NK-92 treated with Interleukin-12 subunit alpha and Interleukin-12 subunit beta, amount 100 ng/mL, for 24 hours (cell line): ENCODE measurements around the gene CDH5.
"Not testable (repeated sequence)": the region's sequence is repeated elsewhere in the genome, so short reads cannot be mapped to it uniquely, and the experiment has no call there.

Experiments used
- DNase-seq: peaks from one replicate; lab custom pipeline; 2025; lab: John Stamatoyannopoulos, UW

The CDH5 gene, protein sequence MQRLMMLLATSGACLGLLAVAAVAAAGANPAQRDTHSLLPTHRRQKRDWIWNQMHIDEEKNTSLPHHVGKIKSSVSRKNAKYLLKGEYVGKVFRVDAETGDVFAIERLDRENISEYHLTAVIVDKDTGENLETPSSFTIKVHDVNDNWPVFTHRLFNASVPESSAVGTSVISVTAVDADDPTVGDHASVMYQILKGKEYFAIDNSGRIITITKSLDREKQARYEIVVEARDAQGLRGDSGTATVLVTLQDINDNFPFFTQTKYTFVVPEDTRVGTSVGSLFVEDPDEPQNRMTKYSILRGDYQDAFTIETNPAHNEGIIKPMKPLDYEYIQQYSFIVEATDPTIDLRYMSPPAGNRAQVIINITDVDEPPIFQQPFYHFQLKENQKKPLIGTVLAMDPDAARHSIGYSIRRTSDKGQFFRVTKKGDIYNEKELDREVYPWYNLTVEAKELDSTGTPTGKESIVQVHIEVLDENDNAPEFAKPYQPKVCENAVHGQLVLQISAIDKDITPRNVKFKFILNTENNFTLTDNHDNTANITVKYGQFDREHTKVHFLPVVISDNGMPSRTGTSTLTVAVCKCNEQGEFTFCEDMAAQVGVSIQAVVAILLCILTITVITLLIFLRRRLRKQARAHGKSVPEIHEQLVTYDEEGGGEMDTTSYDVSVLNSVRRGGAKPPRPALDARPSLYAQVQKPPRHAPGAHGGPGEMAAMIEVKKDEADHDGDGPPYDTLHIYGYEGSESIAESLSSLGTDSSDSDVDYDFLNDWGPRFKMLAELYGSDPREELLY

DNA sequence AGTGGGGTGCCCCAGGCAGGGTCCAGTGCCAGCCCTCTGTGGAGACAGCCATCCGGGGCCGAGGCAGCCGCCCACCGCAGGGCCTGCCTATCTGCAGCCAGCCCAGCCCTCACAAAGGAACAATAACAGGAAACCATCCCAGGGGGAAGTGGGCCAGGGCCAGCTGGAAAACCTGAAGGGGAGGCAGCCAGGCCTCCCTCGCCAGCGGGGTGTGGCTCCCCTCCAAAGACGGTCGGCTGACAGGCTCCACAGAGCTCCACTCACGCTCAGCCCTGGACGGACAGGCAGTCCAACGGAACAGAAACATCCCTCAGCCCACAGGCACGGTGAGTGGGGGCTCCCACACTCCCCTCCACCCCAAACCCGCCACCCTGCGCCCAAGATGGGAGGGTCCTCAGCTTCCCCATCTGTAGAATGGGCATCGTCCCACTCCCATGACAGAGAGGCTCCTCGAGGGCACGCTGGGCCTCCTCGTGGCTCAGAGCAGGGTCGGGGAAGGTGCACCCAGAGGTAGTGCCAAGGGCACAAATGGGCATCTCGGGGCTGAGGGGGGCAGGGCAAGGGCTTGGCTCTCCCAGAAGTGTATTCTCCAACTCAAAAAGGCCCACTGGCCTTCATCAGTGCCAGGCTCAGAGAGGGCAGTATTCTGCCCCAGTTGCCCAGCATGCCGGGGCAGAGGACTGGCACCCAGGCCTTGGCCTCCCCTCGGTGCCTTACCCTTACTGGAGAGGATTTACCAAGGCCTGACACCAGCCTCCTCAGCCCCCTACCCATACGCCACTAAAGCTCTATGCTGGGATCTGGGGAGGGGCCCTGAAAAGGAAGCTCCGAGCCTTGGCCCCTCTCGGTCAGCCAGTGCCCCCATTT, at the start of gene CDH5:
Gene CDH5, plus strand, starts transcription at position 259 of the 867 bp plus-strand sequence. CDS start 12,647 bp downstream, outside the sequence.
- no peak for DNase-seq

DNA sequence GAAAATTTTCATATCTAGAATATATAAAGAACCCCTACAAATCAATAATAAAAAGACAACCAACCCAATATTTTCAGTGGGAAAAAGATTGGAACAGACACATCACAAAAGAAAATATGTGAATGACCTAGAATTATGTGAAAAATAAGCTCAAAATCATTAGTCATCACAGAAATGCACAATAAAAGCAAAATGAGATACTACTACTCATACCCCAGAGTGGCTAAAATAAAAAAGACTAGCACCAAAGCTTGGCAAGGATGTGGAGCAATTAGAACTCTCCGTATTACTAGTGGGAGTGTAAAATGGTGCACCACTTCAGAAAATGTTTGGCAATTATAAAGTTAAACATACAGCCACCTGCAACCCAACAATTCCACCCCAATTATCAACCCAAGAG, 48.0 kb upstream of the CDH5 start:
- no peak for DNase-seq

DNA sequence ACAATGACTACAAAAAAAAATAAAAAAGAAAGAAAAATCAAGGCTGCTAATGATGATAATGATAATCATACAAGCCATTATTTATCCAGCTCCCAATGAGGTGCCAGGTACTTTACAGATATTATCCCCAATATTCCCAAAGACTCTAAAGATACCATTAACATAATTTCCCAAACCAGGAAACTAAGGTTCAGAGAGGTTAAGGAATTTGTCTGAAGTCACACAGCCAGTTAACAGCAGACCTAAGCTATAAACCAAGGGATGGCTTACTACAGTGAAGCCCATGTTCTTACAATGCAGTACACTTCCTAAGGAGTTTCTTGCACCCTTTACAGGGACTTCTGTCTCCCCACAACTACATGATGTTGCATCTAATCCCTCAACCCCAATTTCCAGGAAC, 45.7 kb upstream of the CDH5 start:
- no peak for DNase-seq

DNA sequence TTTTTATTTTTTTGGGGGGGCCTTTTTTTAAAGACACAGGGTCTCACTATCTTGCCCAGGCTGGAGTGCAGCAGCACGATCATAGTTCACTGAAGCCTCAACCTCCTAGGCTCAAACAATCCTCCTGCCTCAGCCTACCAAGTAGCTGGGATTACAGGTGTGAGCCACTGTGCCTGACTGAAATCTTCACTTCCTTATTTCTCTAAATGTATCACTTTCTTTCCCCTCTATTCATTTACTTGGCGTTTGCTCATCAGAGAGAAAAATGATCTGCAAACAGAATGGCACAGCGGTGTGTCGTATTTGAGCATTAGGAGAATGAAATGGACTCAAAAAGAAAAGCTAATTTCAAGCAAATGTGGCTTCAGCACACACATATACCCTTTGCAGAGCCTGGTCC, 44.3 kb upstream of the CDH5 start:
- DNase-seq, result no peak

DNA sequence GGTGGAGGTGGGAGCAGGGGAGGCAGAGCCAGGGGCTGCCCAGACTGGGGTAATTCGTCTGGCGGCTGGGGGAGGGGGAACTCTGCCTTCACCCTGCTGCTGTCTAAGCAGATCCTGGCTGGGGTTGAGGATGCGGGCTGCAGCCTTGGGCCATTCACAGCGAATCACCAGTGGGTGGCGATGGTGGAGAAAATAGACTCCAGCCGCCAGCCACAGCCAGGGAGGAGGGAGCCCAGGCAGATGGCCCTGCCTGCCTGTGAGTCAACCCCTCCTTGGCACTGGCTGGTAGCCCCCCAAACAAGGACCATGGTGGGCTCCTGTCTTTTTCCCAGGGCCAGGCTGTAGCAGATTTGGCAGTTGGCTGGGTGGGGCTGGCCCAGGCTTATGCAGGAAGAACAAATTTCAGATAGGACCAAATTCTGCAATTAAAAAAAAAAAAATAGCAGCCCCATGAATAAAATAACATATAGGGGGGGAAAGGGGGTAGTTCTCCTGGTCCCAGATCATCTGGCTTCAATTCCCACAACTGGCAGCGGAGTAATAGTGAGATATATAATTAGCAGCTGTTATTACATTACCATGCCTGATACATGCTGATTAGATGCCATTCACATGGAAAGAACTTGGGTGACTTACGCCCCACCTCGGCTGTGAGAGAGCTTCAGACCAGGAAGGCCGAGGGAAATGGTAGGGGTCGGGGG, 41.5 kb upstream of the CDH5 start:
- DNase-seq, result no peak

DNA sequence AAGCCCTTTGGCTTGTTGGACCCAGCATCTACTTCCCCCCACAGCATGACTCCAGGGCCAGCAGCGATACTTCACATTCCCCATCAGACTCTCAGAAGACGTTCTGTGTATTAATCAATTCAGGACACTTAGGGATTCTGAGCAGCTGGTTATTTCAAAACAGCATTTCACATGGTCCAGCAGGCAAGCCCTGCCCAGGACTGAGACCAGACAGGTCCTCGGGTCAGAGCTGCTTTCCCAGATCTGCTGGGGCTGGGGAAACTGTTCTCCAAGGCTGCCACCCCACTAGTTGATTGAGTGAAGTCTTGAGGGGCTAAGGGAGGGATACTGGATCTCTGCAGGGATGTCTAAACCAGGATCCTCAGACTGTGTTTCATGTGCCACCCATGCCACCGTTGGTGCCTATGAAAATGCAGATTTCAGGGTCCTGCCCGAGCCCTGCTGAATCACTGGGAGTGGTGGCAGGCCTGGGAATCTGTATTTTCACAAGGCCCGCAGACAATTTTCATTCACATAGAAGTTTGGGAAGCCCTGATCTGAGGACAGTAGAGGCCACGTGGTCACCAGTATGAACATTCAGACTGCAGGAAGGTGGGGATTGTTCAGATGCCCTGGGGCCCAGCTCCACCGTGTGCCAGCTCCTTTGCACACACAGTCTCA, 40.6 kb upstream of the CDH5 start:
- no peak for DNase-seq

DNA sequence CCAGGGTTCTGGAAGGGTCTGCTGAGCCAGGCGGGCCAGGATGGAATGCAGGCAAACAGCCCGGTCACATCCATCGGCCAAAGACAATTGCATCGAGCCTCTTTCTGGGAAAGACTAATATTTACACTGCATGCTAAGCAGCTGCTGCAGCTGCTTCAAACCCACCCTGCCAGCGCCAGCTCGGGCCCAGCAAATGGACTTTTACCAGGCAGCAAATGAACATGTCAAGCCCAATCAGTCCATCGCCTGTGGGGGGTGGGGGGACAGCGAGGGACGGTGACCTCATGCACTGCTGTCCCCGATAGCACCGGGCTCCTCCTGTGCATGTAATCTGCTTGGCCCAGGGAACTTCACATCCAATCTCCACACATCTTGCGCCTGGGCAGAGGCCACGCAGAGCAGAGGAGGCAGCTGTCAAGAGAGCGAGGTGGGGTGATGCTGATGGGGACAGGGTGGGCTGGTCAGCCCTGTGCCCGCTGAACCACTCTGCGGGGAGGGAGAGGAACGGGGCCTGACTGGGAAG, 39.4 kb upstream of the CDH5 start:
- no peak for DNase-seq

DNA sequence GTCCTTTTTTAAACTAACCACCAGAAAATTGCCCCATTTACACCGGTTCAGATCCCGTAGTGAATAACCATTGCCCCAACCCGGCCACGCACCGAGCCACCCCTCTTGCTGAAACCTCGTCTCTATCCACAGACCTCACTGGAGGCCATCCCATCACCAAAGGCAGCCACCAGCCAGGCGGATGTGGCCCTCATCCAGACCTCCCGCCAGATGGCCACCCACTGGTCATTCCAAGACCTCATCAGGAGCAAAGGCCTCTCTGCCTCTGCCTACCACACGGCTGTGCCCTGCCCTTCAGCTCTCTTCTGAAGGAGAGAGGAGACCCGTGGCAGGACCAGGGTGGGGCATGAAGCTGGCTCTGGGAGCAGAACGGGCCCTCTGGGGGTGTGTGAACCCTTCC, 38.2 kb upstream of the CDH5 start:
- DNase-seq, result no peak

DNA sequence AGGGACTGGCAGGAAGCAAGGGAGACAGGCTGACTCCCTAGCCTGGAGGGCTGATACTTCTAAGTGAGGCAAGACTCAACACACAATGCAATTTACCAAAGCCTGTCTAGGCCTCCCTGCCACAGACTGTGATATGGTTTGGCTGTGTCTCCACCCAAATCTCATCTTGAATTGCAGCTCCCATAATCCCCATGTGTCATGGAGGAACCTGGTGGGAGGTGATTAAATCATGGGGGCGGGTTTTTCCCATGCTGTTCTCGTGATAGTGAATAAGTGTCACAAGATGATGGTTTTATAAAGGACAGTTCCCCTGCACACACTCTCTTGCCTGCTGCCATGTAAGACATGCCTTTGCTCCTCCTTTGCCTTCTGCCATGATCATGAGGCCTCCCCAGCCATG, 35.0 kb upstream of the CDH5 start:
- not testable (repeated sequence) for DNase-seq

DNA sequence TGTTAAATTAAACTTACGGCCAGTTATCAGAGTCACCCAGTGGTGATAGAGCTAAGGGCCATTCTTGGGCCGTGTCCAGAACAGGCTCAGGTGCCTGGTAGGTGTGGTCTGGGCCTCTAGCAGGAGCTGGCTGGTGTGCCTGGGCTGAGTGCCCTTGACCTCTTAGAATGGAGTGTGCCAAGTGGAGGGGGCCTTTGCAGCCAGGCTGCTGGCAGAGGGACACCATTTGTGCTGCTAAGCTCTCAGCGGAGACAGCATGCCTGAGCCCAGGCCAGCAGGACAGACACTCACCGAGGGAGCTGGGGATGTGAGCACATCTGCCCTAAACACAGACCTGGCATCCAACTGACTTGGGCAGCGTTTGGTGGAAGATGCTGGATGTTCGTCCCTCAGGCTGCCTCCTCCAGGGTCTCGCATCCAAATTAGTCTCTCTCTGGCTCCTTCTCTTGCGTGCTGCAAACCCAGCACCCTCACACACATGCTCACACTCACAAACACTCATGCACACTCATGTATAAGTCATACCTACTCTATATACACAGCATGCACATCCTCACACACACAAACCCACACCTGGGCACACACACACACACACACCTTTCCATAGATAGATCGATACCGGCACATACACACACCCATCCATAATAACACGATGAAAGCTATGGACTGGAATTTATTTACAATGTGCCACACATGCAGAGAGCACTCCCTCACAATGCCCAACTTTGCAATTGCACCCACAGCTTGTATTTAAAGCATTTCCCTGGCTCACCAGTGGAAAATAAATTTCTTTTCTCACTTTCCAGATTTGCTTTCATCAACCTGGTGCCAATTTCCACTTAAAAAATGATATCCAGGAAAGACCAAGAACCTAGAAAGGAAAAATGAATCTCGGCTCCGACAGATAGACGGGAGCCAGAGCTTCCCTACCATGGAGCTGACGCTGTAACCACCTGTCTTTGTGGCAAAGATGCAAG, 33.6 kb upstream of the CDH5 start:
- no peak for DNase-seq

DNA sequence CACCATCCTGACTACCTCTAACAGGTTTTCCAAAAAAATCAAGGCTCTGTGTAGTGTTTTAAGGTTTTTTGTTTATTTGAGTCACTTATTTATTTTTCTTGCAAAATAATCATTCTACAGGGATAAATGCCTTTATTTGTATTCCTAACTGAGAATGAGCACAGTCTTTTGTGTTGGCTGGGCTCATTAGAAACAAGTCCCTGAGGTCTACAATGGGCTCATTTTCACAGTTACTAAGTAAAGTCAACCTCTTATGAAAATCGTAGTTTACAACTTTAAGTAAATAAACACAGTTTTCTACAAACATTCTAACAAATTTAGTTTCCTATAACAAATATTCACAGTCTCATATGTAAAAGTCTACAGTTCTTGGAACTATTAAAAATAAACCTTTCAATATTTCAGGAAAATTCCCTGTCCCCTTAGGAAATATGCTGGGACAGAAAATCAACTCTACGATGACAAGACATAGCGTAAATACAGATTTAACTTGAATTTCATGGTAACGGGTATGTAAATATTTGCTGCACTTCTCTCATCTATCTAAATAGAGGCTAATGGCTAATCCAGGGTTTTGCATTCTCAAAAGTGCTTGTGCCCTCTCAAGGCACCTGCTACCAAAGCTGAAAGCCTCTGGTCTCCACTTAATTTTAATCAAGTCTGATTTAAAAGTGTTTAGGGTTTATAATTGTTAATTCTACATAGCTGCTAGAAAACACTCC, 31.5 kb upstream of the CDH5 start:
- no peak for DNase-seq

DNA sequence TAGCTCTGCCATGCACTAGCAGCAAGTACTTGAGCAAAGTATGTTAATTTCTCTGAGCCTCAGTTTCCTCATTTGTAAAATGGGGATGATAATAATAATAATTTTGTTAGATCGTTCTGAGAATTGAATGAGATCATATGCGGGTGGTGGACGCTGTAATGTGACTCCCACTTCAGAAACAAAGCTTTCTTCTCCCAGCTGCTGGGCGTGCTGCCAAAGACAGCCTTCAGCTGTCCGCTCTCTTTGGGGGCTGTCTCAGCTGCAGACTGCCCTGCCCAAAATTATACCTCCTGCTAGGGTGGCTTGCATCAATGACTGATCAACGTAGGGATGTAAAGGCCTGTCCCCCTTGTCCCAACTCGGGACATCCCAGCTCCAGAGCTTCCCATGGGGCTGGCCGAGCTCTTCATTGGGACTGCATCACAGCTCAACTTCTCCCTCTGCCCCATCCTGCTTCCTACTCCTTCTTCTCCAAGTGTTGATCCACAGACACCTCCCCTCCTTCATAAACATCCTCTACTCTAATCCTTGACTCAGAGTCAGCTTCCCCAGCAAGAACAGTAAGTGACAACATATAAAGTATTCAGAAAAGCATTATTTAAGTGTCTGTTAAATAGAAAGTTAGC, 30.7 kb upstream of the CDH5 start:
- DNase-seq, result no peak

DNA sequence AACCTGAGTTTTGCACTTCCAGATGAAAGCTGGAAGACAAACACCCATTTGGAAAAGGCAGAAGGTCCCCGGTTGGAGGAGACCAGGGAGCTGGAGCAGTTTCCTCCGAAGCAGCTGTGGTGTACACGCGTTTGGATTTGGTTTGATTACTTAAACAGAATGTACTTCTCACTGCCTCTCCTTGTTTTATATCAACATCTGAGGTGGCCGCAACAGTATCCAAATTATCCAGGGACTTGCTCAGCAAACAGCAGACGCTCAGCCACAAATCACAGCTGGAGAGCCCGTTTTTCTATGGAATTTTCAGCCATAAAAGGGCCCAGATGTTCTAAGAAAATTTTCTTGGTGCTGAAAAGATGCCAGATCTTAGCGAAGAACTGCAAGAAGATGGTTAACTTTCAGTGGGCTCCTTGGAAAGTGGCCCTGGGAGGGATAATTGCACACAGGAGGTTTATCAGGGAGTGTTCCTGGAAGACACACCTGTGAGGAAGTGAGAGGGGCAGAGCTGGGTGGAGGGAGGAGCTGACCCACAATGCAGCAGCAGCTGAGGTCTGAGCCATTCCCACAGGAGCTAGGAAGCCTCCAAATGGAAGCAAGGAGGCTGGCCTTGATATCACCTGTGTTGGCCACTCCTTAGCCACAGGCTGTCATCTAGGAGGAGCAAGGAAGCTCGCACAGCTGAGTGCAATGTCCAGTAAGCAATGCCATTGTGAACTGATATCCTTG, 28.9 kb upstream of the CDH5 start:
- DNase-seq, result no peak

DNA sequence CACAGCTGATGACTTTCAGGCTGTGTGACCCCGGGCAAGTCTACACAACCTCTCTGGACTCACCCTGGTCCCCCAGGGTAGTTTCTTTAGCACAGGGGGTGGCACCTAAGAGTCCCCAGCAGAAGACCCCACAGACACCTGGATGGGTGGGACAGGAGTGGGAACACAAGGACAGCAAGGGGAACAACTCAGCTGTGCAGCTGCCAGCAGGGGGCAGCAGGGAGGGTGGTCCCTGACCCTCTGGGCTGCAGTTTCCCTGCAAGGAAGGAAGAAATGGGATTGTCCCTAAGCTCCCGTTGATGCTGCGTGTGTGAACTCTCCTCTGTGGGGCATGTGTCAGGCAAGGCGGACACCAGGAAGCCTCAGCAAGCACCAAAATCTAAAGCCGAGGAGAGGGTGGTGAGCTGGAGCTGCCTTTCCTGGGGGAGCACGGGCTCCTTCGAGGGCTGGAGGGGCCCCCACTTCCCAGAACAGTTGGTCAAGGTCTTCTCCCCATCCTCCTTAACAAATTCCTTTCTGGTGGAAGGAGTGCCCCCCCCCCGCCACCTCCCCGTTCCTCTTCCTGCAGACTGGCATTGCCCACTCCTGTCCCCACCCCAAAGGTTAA, 24.1 kb upstream of the CDH5 start:
- no peak for DNase-seq

DNA sequence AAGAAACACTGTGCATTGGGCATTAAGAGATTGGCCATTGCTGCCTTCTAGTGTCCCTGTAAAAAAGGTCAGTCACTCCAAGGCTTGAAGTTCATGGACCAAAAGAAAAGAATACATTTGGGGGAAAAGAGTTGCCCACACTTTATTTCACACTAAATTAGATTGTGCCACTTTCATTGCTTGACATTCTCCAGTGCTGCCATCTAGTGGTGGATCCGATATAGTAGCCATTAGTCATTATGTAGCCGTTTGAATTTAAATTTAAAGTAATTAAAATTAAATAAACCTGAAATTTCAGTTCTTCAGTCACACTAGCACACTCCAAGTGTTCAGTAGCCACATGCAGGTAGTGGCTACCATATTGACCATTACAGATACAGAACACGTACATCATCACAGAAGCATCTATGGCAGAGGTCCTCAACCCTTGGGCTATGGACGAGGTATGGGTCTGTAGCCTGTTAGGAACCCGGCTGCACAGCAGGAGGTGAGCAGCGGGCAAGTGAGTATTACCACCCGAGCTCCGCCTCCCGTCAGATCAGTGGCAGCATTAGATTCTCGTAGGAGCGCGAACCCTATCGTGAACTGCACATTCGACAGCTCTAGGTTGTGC, 21.9 kb upstream of the CDH5 start:
- DNase-seq, result no peak

DNA sequence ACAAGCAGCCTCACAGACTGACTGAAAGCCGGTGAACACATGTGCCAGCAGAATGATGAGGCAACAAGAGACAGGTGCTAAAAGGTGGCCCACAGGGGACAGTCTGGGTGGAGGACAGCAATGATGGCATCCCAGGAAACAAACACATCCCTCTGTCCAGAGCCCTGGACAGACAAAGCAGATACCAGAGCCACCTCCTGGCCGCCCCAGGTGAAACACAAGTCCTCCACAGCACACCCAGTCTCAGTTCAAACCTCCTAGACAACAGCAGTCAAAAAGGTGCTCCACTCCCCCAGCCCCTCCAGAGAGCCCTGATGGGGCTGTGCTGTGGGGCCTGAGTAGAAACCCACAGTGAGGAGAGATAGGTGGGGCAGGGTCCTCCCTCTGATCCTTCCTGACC, 20.3 kb upstream of the CDH5 start:
- DNase-seq, result no peak

DNA sequence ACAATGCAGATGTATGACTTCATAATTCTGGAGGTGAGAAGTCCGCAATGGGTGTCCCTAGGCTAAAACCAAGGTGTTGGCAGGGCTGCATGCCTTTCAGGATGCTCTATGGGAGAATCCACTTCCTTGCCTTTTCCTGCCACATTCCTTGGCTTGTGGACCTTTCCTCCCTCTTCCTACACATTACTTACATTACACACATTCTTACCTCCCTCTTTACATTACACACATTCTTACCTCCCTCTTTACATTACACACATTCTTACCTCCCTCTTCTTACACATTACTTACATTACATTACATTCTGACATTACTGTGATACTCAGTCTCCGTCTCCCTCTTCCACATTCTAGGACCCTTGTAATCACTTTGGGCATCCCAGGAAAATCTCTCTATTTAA, 14.2 kb upstream of the CDH5 start:
- DNase-seq, result no peak
